Measurements from ENCODE around the gene PCDH8. TPM values are rescaled to one million over a fixed set of nuclear protein-coding genes. Genes with fewer than 3 reads are reported as not detected.

The PCDH8 gene
- total RNA-seq, 1 experiment from 2014 or later, result not detected

- Histone ChIP-seq H2AFZ (ENCODE audit: low read depth, low read length, poor library complexity, severe bottlenecking) (no peak overlapping the region), H4K20me1 (ENCODE audit: insufficient read depth) (no peaks in the 10 kb centered on the region), H3K4me1 (ENCODE audit: control insufficient read depth in 1 of 2, insufficient read depth in 2 of 2, low read length in 2 of 2) (no peaks in the 10 kb centered on the region), H3K27me3 (ENCODE audit: insufficient read depth, low read length) (peaks cover 19% of the 10 kb centered on the region; the same call in 1 of the 2 replicates), H3K36me3 (ENCODE audit: control insufficient read depth in 1 of 2, insufficient read depth in 2 of 2, low read length in 2 of 2) (no peaks in the 10 kb centered on the region), H3K79me2 (ENCODE audit: insufficient read depth, low read length) (no peaks in the 10 kb centered on the region), H3K4me2 (ENCODE audit: low read length) (no peak overlapping the region), H3K27ac (ENCODE audit: low read depth, low read length) (no peak overlapping the region), H3K9me3 (ENCODE audit: control insufficient read depth in 1 of 2, insufficient read depth in 1 of 2, low read depth in 1 of 2, low read length in 2 of 2) (no peaks in the 10 kb centered on the region), H3K9ac (ENCODE audit: low read length) (no peak overlapping the region), H3K9me2 (ENCODE audit: insufficient read depth) (no peaks in the 10 kb centered on the region), H3K4me3 (replicated peaks in 1 of 2; ENCODE audit: low read depth in 1 of 2, low read length in 2 of 2) (no peak overlapping the region)
- POLR2A ChIA-PET, result no interaction called here
- ATAC-seq (no peak), DNase-seq (ENCODE audit: low read depth, low spot score) (no peak)
- intact Hi-C loops (cut with micrococcal nuclease), result no loop called here
- RAD21 ChIA-PET (ENCODE audit: low non-redundant PET in 1 of 2, low total read pairs in 2 of 2, uncharacterized antibody in 2 of 2, unreplicated experiment in 2 of 2), result no interaction called here
- no peak for TF ChIP-seq ATF3 (IDR thresholded peaks at IDR 0.05)
- no peak for TF ChIP-seq SRF (IDR thresholded peaks at IDR 0.05; ENCODE audit: low read depth)
- TF ChIP-seq ZNF274 (IDR thresholded peaks at IDR 0.05; ENCODE audit: low read depth, low read length), result no peak
- no peak for TF ChIP-seq CEBPB (IDR thresholded peaks at IDR 0.05; ENCODE audit: low read depth)
- TF ChIP-seq CTCF (IDR thresholded peaks at IDR 0.05 in 2 of 3, conservative IDR thresholded peaks at IDR 0.05 in 1 of 3; ENCODE audit: borderline replicate concordance in 1 of 3, insufficient read depth in 1 of 3, low read depth in 2 of 3, low read length in 2 of 3), result no peak
- TF ChIP-seq JUND (IDR thresholded peaks at IDR 0.05), result no peak
- no peak for TF ChIP-seq MAX (IDR thresholded peaks at IDR 0.05)
- no peak for TF ChIP-seq FOSL1 (IDR thresholded peaks at IDR 0.05; ENCODE audit: low read depth)
- TF ChIP-seq TCF7L2 (IDR thresholded peaks at IDR 0.05; ENCODE audit: borderline replicate concordance, extremely low read depth, insufficient read depth, insufficient read length), result no peak
- no peak for TF ChIP-seq ZBTB33 (IDR thresholded peaks at IDR 0.05; ENCODE audit: extremely low read depth, insufficient replicate concordance, low read length)
- no peak for TF ChIP-seq EGR1 (IDR thresholded peaks at IDR 0.05; ENCODE audit: low read depth)
- no TSS peak for BruUV-seq (replicated peaks)
- CTCF ChIA-PET, result no interaction called here
These were observed 2.9 kb upstream of the PCDH8 start for GRCh38 chr13:52851137-52851962.

All from HCT116 (cell line).